H1 (cell line): ENCODE measurements around the gene CPEB1. TPM values are rescaled to one million over a fixed set of nuclear protein-coding genes. Genes with fewer than 3 reads are reported as not detected.

ENCODE experiments used
- CTCF ChIA-PET: fragments of 300-600 bp; sonication (Branson Sonifier 250); formaldehyde crosslinking; loops from one replicate; lab custom pipeline; 2021; ENCODE audit not compliant: partially characterized antibody; lab: Charles Lee
- POLR2A ChIA-PET: fragments of 300-600 bp; sonication (Branson Sonifier 250); formaldehyde crosslinking; loops from one replicate; lab custom pipeline; 2021; ENCODE audit warnings: inconsistent platforms; ENCODE audit not compliant: partially characterized antibody; lab: Charles Lee
- DNase-seq, 2 experiments: peaks; one replicate each; pipeline versions ENCODE4 v3.0.0 to v3.0.0-alpha.2; 2010 to 2022; ENCODE audit warnings: low spot score in 2 of 2, low read depth in 1 of 2, mixed read lengths in 1 of 2
- FAIRE-seq: peaks from 2 replicates; lab custom pipeline; 2011; peaks lifted over from hg19 to GRCh38; lab: Jason Lieb, UNC
- H2AFZ ChIP-seq: 2 replicates; pipeline ENCODE4 v1.8.1; 2012; ENCODE audit warnings: low read length, inconsistent platforms
- H2AK5ac ChIP-seq: 2 replicates; pipeline ENCODE4 v1.6.1; 2013; ENCODE audit warnings: low read depth, low read length
- H2BK120ac ChIP-seq: replicated peaks from 2 replicates; pipeline ENCODE3; 2013; ENCODE audit warnings: low read depth, low read length, inconsistent platforms
- H2BK12ac ChIP-seq: 2 replicates; pipeline ENCODE4 v1.6.1; 2013; ENCODE audit warnings: low read depth, low read length
- H2BK15ac ChIP-seq: 2 replicates; pipeline ENCODE4 v1.6.1; 2013; ENCODE audit warnings: low read length
- H2BK20ac ChIP-seq: 2 replicates; pipeline ENCODE4 v1.6.1; 2013; ENCODE audit warnings: low read length
- H2BK5ac ChIP-seq: 2 replicates; pipeline ENCODE4 v1.6.1; 2013; ENCODE audit warnings: low read depth, low read length
- H3K14ac ChIP-seq: 2 replicates; pipeline ENCODE4 v1.6.1; 2013; ENCODE audit warnings: inconsistent platforms; ENCODE audit not compliant: insufficient read length
- H3K18ac ChIP-seq: 2 replicates; pipeline ENCODE4 v1.6.1; 2013; ENCODE audit warnings: low read length; ENCODE audit errors: extremely low read depth
- H3K23ac ChIP-seq: 2 replicates; pipeline ENCODE4 v1.6.1; 2013; ENCODE audit warnings: inconsistent platforms; ENCODE audit not compliant: insufficient read length
- H3K23me2 ChIP-seq: 2 replicates; pipeline ENCODE4 v1.6.1; 2013; ENCODE audit warnings: low read depth, low read length
- H3K27ac ChIP-seq: 2 replicates; pipeline ENCODE4 v1.6.1; 2011; ENCODE audit warnings: low read depth, low read length, inconsistent platforms
- H3K27me3 ChIP-seq, 4 experiments: replicated peaks in 1 of 4; 1 replicate in 1 of 4; 2 replicates in 3 of 4; pipeline versions ENCODE4 v1.6.1 to v1.8.1; 2011 to 2013; ENCODE audit warnings: low read length in 3 of 4, mild to moderate bottlenecking in 3 of 4, inconsistent platforms in 2 of 4, mixed read lengths in 2 of 4, moderate library complexity in 1 of 4; ENCODE audit not compliant: control insufficient read depth in 3 of 4, insufficient read depth in 3 of 4; ENCODE audit errors: extremely low read depth in 1 of 4
- H3K36me3 ChIP-seq, 4 experiments: 2 replicates each; pipeline versions ENCODE4 v1.6.1 to v1.8.1; 2011 to 2013; ENCODE audit warnings: mild to moderate bottlenecking in 4 of 4, low read length in 3 of 4, moderate library complexity in 2 of 4, control low read depth in 1 of 4, inconsistent platforms in 1 of 4; ENCODE audit not compliant: insufficient read depth in 4 of 4, control insufficient read depth in 2 of 4
- H3K4ac ChIP-seq: replicated peaks from 2 replicates; pipeline ENCODE3; 2013; ENCODE audit warnings: low read length, low read depth, mixed read lengths, inconsistent platforms; ENCODE audit not compliant: insufficient read length
- H3K4me1 ChIP-seq, 4 experiments: replicated peaks in 1 of 4; 1 replicate in 1 of 4; 2 replicates in 3 of 4; pipeline versions ENCODE4 v1.6.1 to v1.8.1; 2011 to 2013; ENCODE audit warnings: low read length in 3 of 4, inconsistent platforms in 2 of 4, mixed read lengths in 1 of 4; ENCODE audit not compliant: insufficient read depth in 4 of 4, control insufficient read depth in 3 of 4
- H3K4me2 ChIP-seq, 2 experiments: 2 replicates each; pipeline versions ENCODE4 v1.6.1 to v1.8.1; 2011 to 2013; ENCODE audit warnings: low read depth in 2 of 2, low read length in 2 of 2, control low read depth in 1 of 2, inconsistent platforms in 1 of 2, mild to moderate bottlenecking in 1 of 2; ENCODE audit not compliant: insufficient read depth in 1 of 2
- H3K4me3 ChIP-seq, 4 experiments: fragments of 200-600, 300-600 bp in 1 of 4; sonication (generic), shearing (Covaris generic), sonication (Bioruptor Twin) in 1 of 4; 2 replicates each; pipeline versions ENCODE4 v1.5.1 to v1.8.1; 2011 to 2016; ENCODE audit warnings: low read length in 4 of 4, low read depth in 3 of 4, control low read depth in 2 of 4, inconsistent platforms in 2 of 4, mild to moderate bottlenecking in 2 of 4, mixed read lengths in 1 of 4, moderate library complexity in 1 of 4; ENCODE audit not compliant: insufficient read depth in 2 of 4; ENCODE audit errors: extremely low read depth in 1 of 4
- H3K56ac ChIP-seq: replicated peaks from 2 replicates; pipeline ENCODE3; 2013; ENCODE audit warnings: low read depth, mild to moderate bottlenecking, mixed read lengths, low read length, inconsistent platforms; ENCODE audit not compliant: insufficient read length
- H3K79me1 ChIP-seq: 2 replicates; pipeline ENCODE4 v1.6.1; 2013; ENCODE audit warnings: low read depth, low read length, control low read depth
- H3K79me2 ChIP-seq, 2 experiments: 2 replicates each; pipeline versions ENCODE4 v1.6.1 to v1.8.1; 2012 to 2013; ENCODE audit warnings: low read length in 2 of 2, mild to moderate bottlenecking in 2 of 2, inconsistent platforms in 1 of 2; ENCODE audit not compliant: insufficient read depth in 2 of 2, control insufficient read depth in 1 of 2
- H3K9ac ChIP-seq, 4 experiments: replicated peaks in 1 of 4; 1 replicate in 1 of 4; 2 replicates in 3 of 4; pipeline versions ENCODE4 v1.6.1 to v1.8.1; 2011 to 2013; ENCODE audit warnings: low read depth in 3 of 4, low read length in 3 of 4, control low read depth in 2 of 4, mild to moderate bottlenecking in 2 of 4, moderate library complexity in 2 of 4, inconsistent platforms in 1 of 4; ENCODE audit errors: extremely low read depth in 1 of 4
- H3K9me3 ChIP-seq, 2 experiments: 2 replicates each; pipeline versions ENCODE4 v1.6.1 to v1.8.1; 2012 to 2013; ENCODE audit warnings: mild to moderate bottlenecking in 2 of 2, moderate library complexity in 2 of 2, control low read depth in 1 of 2, inconsistent platforms in 1 of 2, low read depth in 1 of 2, low read length in 1 of 2, mixed read lengths in 1 of 2; ENCODE audit not compliant: insufficient read depth in 2 of 2
- H4K20me1 ChIP-seq, 2 experiments: replicated peaks in 1 of 2; 2 replicates each; pipeline versions ENCODE3 to v1.8.1; 2011 to 2013; ENCODE audit warnings: inconsistent platforms in 2 of 2, low read length in 2 of 2, mild to moderate bottlenecking in 1 of 2; ENCODE audit not compliant: insufficient read depth in 2 of 2, control insufficient read depth in 1 of 2
- H4K5ac ChIP-seq: 2 replicates; pipeline ENCODE4 v1.6.1; 2013; ENCODE audit warnings: low read length, low read depth, mixed read lengths, inconsistent platforms; ENCODE audit not compliant: insufficient read length
- H4K8ac ChIP-seq: 2 replicates; pipeline ENCODE4 v1.8.0; 2013; ENCODE audit warnings: mild to moderate bottlenecking, moderate library complexity, low read length, inconsistent platforms; ENCODE audit not compliant: insufficient read depth; ENCODE audit errors: extremely low read depth
- H4K91ac ChIP-seq: replicated peaks from 2 replicates; pipeline ENCODE3; 2013; ENCODE audit warnings: low read length, mixed read lengths, inconsistent platforms; ENCODE audit not compliant: insufficient read length
- FOSL1 ChIP-seq: IDR thresholded peaks from 2 replicates; pipeline ENCODE4 v1.6.1; 2011; ENCODE audit warnings: mild to moderate bottlenecking, low read depth, low read length, moderate library complexity; ENCODE audit not compliant: insufficient read depth
- NANOG ChIP-seq: IDR thresholded peaks from 2 replicates; pipeline ENCODE4 v1.6.1; 2011; ENCODE audit warnings: low read length, low read depth, mild to moderate bottlenecking, inconsistent platforms; ENCODE audit not compliant: insufficient read depth, poor library complexity, severe bottlenecking
- RFX5 ChIP-seq: IDR thresholded peaks from 2 replicates; pipeline ENCODE4 v1.6.1; 2011; ENCODE audit warnings: low read depth, low read length, improper control_type of control experiment, borderline replicate concordance
- RNF2 ChIP-seq: fragments of 200-900, 300-1000 bp; sonication (generic); IDR thresholded peaks from 2 replicates; pipeline ENCODE4 v1.7.1; 2016; ENCODE audit warnings: borderline replicate concordance, low read depth, mild to moderate bottlenecking, antibody characterized with exemption, low read length; ENCODE audit not compliant: poor library complexity, severe bottlenecking; ENCODE audit errors: missing control alignments
- SIX5 ChIP-seq: IDR thresholded peaks from 2 replicates; pipeline ENCODE4 v1.6.1; 2011; ENCODE audit warnings: mild to moderate bottlenecking, low read depth, low read length
- SP4 ChIP-seq: IDR thresholded peaks from 2 replicates; pipeline ENCODE4 v1.6.1; 2012; ENCODE audit warnings: low read length, inconsistent platforms
- SRF ChIP-seq: IDR thresholded peaks from 2 replicates; pipeline ENCODE4 v1.6.1; 2011; ENCODE audit warnings: mild to moderate bottlenecking, low read depth, low read length, moderate library complexity
- SUZ12 ChIP-seq: fragments of 200-600 bp; sonication (generic); IDR thresholded peaks from 2 replicates; pipeline ENCODE4 v1.6.1; 2012; ENCODE audit warnings: mild to moderate bottlenecking, inconsistent platforms, low read length, moderate library complexity, mixed read lengths
- TBP ChIP-seq: IDR thresholded peaks from 2 replicates; pipeline ENCODE4 v1.6.1; 2011; ENCODE audit warnings: low read depth, low read length, improper control_type of control experiment
- ZNF274 ChIP-seq: IDR thresholded peaks from 2 replicates; pipeline ENCODE4 v1.7.0; 2012; ENCODE audit warnings: low read length, borderline replicate concordance; ENCODE audit errors: extremely low read depth
- WGBS, 2 experiments: shearing (Covaris generic) in 1 of 2; methylation state at CpG; one replicate each; pipeline versions ENCODE4 v1.1.6 to v1.1.7; 2013 to 2015; ENCODE audit warnings: low lambda C conversion rate in 2 of 2, mixed read lengths in 2 of 2, inconsistent platforms in 1 of 2, low coverage in 1 of 2, missing lambda C conversion rate in 1 of 2; ENCODE audit not compliant: insufficient replicate concordance in 2 of 2, insufficient coverage in 1 of 2, insufficient read length in 1 of 2; ENCODE audit errors: extremely low coverage in 1 of 2, missing lambda C conversion rate in 1 of 2; 5-methylcytosine and 5-hydroxymethylcytosine counted together
- polyA plus RNA-seq, 7 experiments: library from polyadenylated mRNA; depleted of rRNA in 3 of 7; stranded (reverse) in 5 of 7; unstranded in 2 of 7; fragments of >200 nt in 5 of 7; fragments of 200-250 nt in 2 of 7; gene quantifications; 1 replicate in 5 of 7; 2 replicates in 1 of 7; 4 replicates in 1 of 7; pipeline versions ENCODE4 v1.2.1 to v1.2.3, GENCODE V29; 2011 to 2013; ENCODE audit warnings: missing spikeins in 2 of 7, mixed read lengths in 2 of 7
- total RNA-seq: library from RNA; stranded (reverse); fragmentation: NEBNext Ultra II Directional; extraction: Animal tissue kit (Norgen Biotek cat#: 25700); gene quantifications from 2 replicates; pipeline ENCODE4 v1.2.1, GENCODE V29; 2021
- TF ChIP-seq, protein P1 (sequence below): IDR thresholded peaks from 2 replicates; pipeline ENCODE4 v1.6.1; 2012; ENCODE audit warnings: inconsistent platforms

The CPEB1 gene
- total and polyA plus RNA-seq, 2 of the 8 experiments (the other 6 are each of a cell fraction or from before 2014, with no cell fraction given) = 4.4 to 4.5 TPM

GRCh38 chr15:82570721-82571508 lies 76.2 kb downstream of the CPEB1 start:
- CTCF ChIA-PET = interaction anchor here (0.8 to 1.7 kb wide), 5 partner anchors 11 to 16 kb away, joined by 3 to 6 read pairs (median 3); no protein-coding TSS in a partner anchor
- H3K4me3 ChIP-seq = peak overlapping the region; percentile 12 to 50 (median 22); a peak in 4 of 8 replicates
- H4K20me1 ChIP-seq = no peaks in the 10 kb centered on the region
- peak overlapping the region; percentile 6 for H3K4ac ChIP-seq
- H3K79me1 ChIP-seq = no peaks in the 10 kb centered on the region
- H2BK20ac ChIP-seq = no peak overlapping the region
- H2BK12ac ChIP-seq = peak overlapping the region; percentile 72; the same call in 1 of the 2 replicates
- H3K27me3 ChIP-seq = no peaks in the 10 kb centered on the region; a peak in 2 of 7 replicates
- H2BK5ac ChIP-seq = peak overlapping the region; percentile 71
- peaks cover 9 to 16% (median 11%) of the 10 kb centered on the region in 4 experiments for H3K4me1 ChIP-seq
- H3K9me3 ChIP-seq = no peaks in the 10 kb centered on the region
- H4K8ac ChIP-seq = no peak overlapping the region
- H2BK15ac ChIP-seq = peak overlapping the region; percentile 53; the same call in 1 of the 2 replicates
- peaks cover 4% of the 10 kb centered on the region for H3K23me2 ChIP-seq
- no peak overlapping the region for H2BK120ac ChIP-seq
- no peak overlapping the region; a peak in 2 of 7 replicates for H3K9ac ChIP-seq
- POLR2A ChIA-PET = interaction anchor here (0.6 to 6.9 kb wide), 6 partner anchors 9 to 179 kb away, joined by 3 to 79 read pairs (median 3); partner anchors contain the start of gene RPS17
- no peak overlapping the region for H3K14ac ChIP-seq
- DNase-seq = peak in 1 of 2 experiments; percentile 54
- FAIRE-seq = no peak
- peak overlapping the region; percentile 99 for H2AFZ ChIP-seq
- H3K36me3 ChIP-seq = no peaks in the 10 kb centered on the region
- H3K27ac ChIP-seq = no peak overlapping the region
- no peak overlapping the region for H3K56ac ChIP-seq
- H4K91ac ChIP-seq = no peak overlapping the region
- no peak overlapping the region for H4K5ac ChIP-seq
- H3K23ac ChIP-seq = no peak overlapping the region
- H3K18ac ChIP-seq = peak overlapping the region; percentile 10; the same call in 1 of the 2 replicates
- WGBS, 2 experiments = 53% methylated on average over 7 of the region's 7 CpGs; no CpG with 5 or more reads in 1 of the 2 experiments
- H2AK5ac ChIP-seq = no peak overlapping the region
- no peaks in the 10 kb centered on the region for H3K79me2 ChIP-seq
- peak overlapping the region; percentile 82 to 98 for H3K4me2 ChIP-seq
- TF ChIP-seq SP4 (no peak), SIX5 (no peak), RFX5 (no peak), SRF (no peak), RNF2 (no peak), NANOG (no peak), SUZ12 (no peak), TBP (no peak), ZNF274 (no peak), FOSL1 (no peak)
- TF ChIP-seq, protein P1, sequence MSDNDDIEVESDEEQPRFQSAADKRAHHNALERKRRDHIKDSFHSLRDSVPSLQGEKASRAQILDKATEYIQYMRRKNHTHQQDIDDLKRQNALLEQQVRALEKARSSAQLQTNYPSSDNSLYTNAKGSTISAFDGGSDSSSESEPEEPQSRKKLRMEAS = no peak
